ENCODE measurements around the gene TRHDE. TPM values are rescaled to one million over a fixed set of nuclear protein-coding genes. Genes with fewer than 3 reads are reported as not detected.

The TRHDE gene
- polyA plus RNA-seq, 1 donor (not counting 4 experiments of a cell fraction or from before 2014, with no cell fraction given): 0.12 TPM

GRCh38 chr12:72485017-72485701, 213.0 kb downstream of the TRHDE start:
- no peaks in the 10 kb centered on the region for H3K4me1 ChIP-seq (ENCODE audit: control insufficient read depth, extremely low read depth, insufficient read depth, low read length)
- no peaks in the 10 kb centered on the region for H4K20me1 ChIP-seq (ENCODE audit: control insufficient read depth, extremely low read depth, insufficient read depth, low read length)
- H3K4me3 ChIP-seq (ENCODE audit: control insufficient read depth in 2 of 3, extremely low read depth in 1 of 3, insufficient read depth in 2 of 3, low read depth in 1 of 3, low read length in 3 of 3): no peak overlapping the region
- dilution Hi-C loops (cut with MboI; ENCODE audit: extremely low pct_ligation_motif_present, low sequenced_read_pairs): no loop called here
- peaks cover 2% of the 10 kb centered on the region for H3K9me3 ChIP-seq (ENCODE audit: control insufficient read depth, low read depth, low read length)
- no peak overlapping the region for H3K9ac ChIP-seq (ENCODE audit: control insufficient read depth, extremely low read depth, insufficient read depth, low read length)
- FAIRE-seq (no peak), DNase-seq (ENCODE audit: low read depth, low spot score) (no peak)
- H2AFZ ChIP-seq (ENCODE audit: control insufficient read depth, low read length): no peak overlapping the region
- H3K27ac ChIP-seq (ENCODE audit: control insufficient read depth, insufficient read depth, low read length): no peak overlapping the region
- no peaks in the 10 kb centered on the region for H3K27me3 ChIP-seq (ENCODE audit: control insufficient read depth, extremely low read depth, insufficient read depth, low read length)
- H3K79me2 ChIP-seq (ENCODE audit: control insufficient read depth, insufficient read depth, low read length): no peaks in the 10 kb centered on the region
- no peak for TF ChIP-seq EZH2 (IDR thresholded peaks at IDR 0.05; ENCODE audit: low read length)
- no peak for TF ChIP-seq CTCF (optimal IDR thresholded peaks at IDR 0.05 in 1 of 3, IDR thresholded peaks at IDR 0.05 in 1 of 3, conservative IDR thresholded peaks at IDR 0.05 in 1 of 3; ENCODE audit: extremely low read depth in 1 of 3, insufficient read depth in 2 of 3, low read length in 3 of 3)
- no peaks in the 10 kb centered on the region for H3K36me3 ChIP-seq (ENCODE audit: control insufficient read depth in 2 of 2, extremely low read depth in 1 of 2, insufficient read depth in 2 of 2, low read length in 2 of 2)
- no peak overlapping the region for H3K4me2 ChIP-seq (ENCODE audit: control insufficient read depth, extremely low read depth, insufficient read depth, low read depth, low read length)
- no peaks in the 10 kb centered on the region for H3K9me1 ChIP-seq (ENCODE audit: control insufficient read depth, extremely low read depth, insufficient read depth, low read length)

- Histone ChIP-seq H2AFZ (ENCODE audit: control insufficient read depth, low read length) (no peak overlapping the region), H3K27me3 (ENCODE audit: control insufficient read depth, extremely low read depth, insufficient read depth, low read length) (no peaks in the 10 kb centered on the region), H3K4me2 (ENCODE audit: control insufficient read depth, extremely low read depth, insufficient read depth, low read depth, low read length) (no peak overlapping the region), H3K79me2 (ENCODE audit: control insufficient read depth, insufficient read depth, low read length) (no peaks in the 10 kb centered on the region), H3K36me3 (ENCODE audit: control insufficient read depth in 2 of 2, extremely low read depth in 1 of 2, insufficient read depth in 2 of 2, low read length in 2 of 2) (no peaks in the 10 kb centered on the region), H3K27ac (ENCODE audit: control insufficient read depth, insufficient read depth, low read length) (no peak overlapping the region), H3K9me1 (ENCODE audit: control insufficient read depth, extremely low read depth, insufficient read depth, low read length) (no peaks in the 10 kb centered on the region), H3K9ac (ENCODE audit: control insufficient read depth, extremely low read depth, insufficient read depth, low read length) (no peak overlapping the region), H3K4me1 (ENCODE audit: control insufficient read depth, extremely low read depth, insufficient read depth, low read length) (no peaks in the 10 kb centered on the region), H3K9me3 (ENCODE audit: control insufficient read depth, low read depth, low read length) (no peaks in the 10 kb centered on the region), H3K4me3 (ENCODE audit: control insufficient read depth in 2 of 3, extremely low read depth in 1 of 3, insufficient read depth in 2 of 3, low read depth in 1 of 3, low read length in 3 of 3) (no peak overlapping the region), H4K20me1 (ENCODE audit: control insufficient read depth, extremely low read depth, insufficient read depth, low read length) (no peaks in the 10 kb centered on the region)
- no peak for TF ChIP-seq CTCF (optimal IDR thresholded peaks at IDR 0.05 in 1 of 3, IDR thresholded peaks at IDR 0.05 in 1 of 3, conservative IDR thresholded peaks at IDR 0.05 in 1 of 3; ENCODE audit: extremely low read depth in 1 of 3, insufficient read depth in 2 of 3, low read length in 3 of 3)
- no peak for TF ChIP-seq EZH2 (IDR thresholded peaks at IDR 0.05; ENCODE audit: low read length)
- dilution Hi-C loops (cut with MboI; ENCODE audit: extremely low pct_ligation_motif_present, low sequenced_read_pairs): no loop called here
- DNase-seq (ENCODE audit: low read depth, low spot score): no peak
- FAIRE-seq: no peak
These were observed 219.3 kb downstream of the TRHDE start for GRCh38 chr12:72491426-72491825.
